A673 (cell line): ENCODE measurements around the gene EPHB4.

Experiments used
- CTCF ChIP-seq: fragments of 300-800, 200-600 bp; sonication (generic); conservative IDR thresholded peaks from 2 replicates; pipeline ENCODE4 v1.5.1; 2017; ENCODE audit warnings: low read depth, mild to moderate bottlenecking, antibody characterized with exemption, low read length, moderate library complexity, mixed read lengths
- EZH2 ChIP-seq: fragments of 200-600 bp; sonication (generic); IDR thresholded peaks from 2 replicates; pipeline ENCODE4 v1.6.1; 2017; ENCODE audit warnings: borderline replicate concordance, low read depth, mild to moderate bottlenecking, mixed read lengths, antibody characterized with exemption, low read length; ENCODE audit not compliant: poor library complexity, severe bottlenecking

GRCh38 chr7:100839361-100839760, 12.0 kb upstream of the EPHB4 start:
- TF ChIP-seq CTCF (no peak), EZH2 (no peak)
